SK-N-SH (cell line): Measurements from ENCODE around the gene TTC32.

Experiments used
- JUND ChIP-seq: IDR thresholded peaks from 2 replicates; pipeline ENCODE4 v1.4.0; 2012
- NRF1 ChIP-seq: IDR thresholded peaks from 2 replicates; pipeline ENCODE4 v1.6.1; 2012; ENCODE audit warnings: low read depth, mild to moderate bottlenecking, low read length
- TF ChIP-seq, protein P1 (sequence below): fragments of 200-600 bp; sonication (generic); IDR thresholded peaks from 2 replicates; pipeline ENCODE4 v1.6.1; 2017; ENCODE audit warnings: antibody characterized with exemption, mild to moderate bottlenecking, moderate library complexity

DNA sequence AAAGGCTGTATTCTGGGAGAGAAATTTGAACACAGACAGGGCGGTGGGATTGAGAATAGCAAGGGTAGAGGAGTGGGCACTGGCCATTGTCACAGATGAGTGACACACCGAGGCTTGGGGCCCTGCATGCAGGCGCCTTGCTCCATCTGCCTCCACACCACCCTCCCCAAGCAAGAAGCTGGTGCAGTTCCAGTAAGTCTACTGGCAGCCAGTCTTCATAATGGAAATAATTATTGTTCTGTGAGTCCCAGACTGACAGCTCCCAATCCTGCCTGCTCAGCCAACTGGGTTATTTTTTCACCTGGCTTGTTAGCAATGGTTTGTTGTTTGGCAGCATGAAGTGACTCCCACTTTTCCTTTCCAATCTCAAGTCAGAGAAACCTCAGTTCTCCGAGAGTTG, 13.0 kb downstream of the TTC32 start:
- TF ChIP-seq, protein P1, sequence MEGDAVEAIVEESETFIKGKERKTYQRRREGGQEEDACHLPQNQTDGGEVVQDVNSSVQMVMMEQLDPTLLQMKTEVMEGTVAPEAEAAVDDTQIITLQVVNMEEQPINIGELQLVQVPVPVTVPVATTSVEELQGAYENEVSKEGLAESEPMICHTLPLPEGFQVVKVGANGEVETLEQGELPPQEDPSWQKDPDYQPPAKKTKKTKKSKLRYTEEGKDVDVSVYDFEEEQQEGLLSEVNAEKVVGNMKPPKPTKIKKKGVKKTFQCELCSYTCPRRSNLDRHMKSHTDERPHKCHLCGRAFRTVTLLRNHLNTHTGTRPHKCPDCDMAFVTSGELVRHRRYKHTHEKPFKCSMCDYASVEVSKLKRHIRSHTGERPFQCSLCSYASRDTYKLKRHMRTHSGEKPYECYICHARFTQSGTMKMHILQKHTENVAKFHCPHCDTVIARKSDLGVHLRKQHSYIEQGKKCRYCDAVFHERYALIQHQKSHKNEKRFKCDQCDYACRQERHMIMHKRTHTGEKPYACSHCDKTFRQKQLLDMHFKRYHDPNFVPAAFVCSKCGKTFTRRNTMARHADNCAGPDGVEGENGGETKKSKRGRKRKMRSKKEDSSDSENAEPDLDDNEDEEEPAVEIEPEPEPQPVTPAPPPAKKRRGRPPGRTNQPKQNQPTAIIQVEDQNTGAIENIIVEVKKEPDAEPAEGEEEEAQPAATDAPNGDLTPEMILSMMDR = no peak
- TF ChIP-seq JUND = no peak
- no peak for TF ChIP-seq NRF1
